ENCODE results near the gene CIT.
"Not testable (repeated sequence)": the region's sequence is repeated elsewhere in the genome, so short reads cannot be mapped to it uniquely, and the experiment has no call there.

The CIT gene

GRCh38 chr12:119659289-119659897 lies 217.7 kb downstream of the CIT start:
- DNase-seq (ENCODE audit: low read depth in 2 of 3, low spot score in 1 of 3) = peak in 2 of 3 donors; percentile 28 to 56

GRCh38 chr12:119658166-119658565 lies 219.0 kb downstream of the CIT start:
- DNase-seq (ENCODE audit: low read depth in 2 of 3, low spot score in 1 of 3) = not testable (repeated sequence)

GRCh38 chr12:119657001-119657400 lies 220.1 kb downstream of the CIT start:
- DNase-seq (ENCODE audit: low read depth in 2 of 3, low spot score in 1 of 3) = not testable (repeated sequence)

- no peak for DNase-seq (ENCODE audit: low read depth in 2 of 3, low spot score in 1 of 3)
Observed at GRCh38 chr12:119652665-119653064, 224.5 kb downstream of the CIT start.

- no peak for DNase-seq (ENCODE audit: low read depth in 2 of 3, low spot score in 1 of 3)
Observed at GRCh38 chr12:119649202-119649808, 227.8 kb downstream of the CIT start.

- DNase-seq (ENCODE audit: low read depth in 2 of 3, low spot score in 1 of 3) = no peak
Observed at GRCh38 chr12:119645535-119646059, 231.5 kb downstream of the CIT start.

- DNase-seq (ENCODE audit: low read depth in 2 of 3, low spot score in 1 of 3) = no peak
Observed at GRCh38 chr12:119644930-119645329, 232.2 kb downstream of the CIT start.

- DNase-seq (ENCODE audit: low read depth in 2 of 3, low spot score in 1 of 3) = no peak
Observed at GRCh38 chr12:119642986-119643385, 234.1 kb downstream of the CIT start.
